Activated CD8-positive, alpha-beta memory T cell treated with anti-CD3 and anti-CD28 coated beads, Interleukin-2, amount 50 U/mL, for 24 hours (primary cell): ENCODE data around the gene ANKRD24.
"Not testable (repeated sequence)": the region's sequence is repeated elsewhere in the genome, so short reads cannot be mapped to it uniquely, and the experiment has no call there.

ENCODE experiments used
- DNase-seq: peaks from one replicate; pipeline ENCODE4 v3.0.0-alpha.2; 2020; ENCODE audit errors: extremely low read depth

Gene ANKRD24

GRCh38 chr19:4267901-4268815 lies 85.7 kb downstream of the ANKRD24 start:
- no peak for DNase-seq

DNA sequence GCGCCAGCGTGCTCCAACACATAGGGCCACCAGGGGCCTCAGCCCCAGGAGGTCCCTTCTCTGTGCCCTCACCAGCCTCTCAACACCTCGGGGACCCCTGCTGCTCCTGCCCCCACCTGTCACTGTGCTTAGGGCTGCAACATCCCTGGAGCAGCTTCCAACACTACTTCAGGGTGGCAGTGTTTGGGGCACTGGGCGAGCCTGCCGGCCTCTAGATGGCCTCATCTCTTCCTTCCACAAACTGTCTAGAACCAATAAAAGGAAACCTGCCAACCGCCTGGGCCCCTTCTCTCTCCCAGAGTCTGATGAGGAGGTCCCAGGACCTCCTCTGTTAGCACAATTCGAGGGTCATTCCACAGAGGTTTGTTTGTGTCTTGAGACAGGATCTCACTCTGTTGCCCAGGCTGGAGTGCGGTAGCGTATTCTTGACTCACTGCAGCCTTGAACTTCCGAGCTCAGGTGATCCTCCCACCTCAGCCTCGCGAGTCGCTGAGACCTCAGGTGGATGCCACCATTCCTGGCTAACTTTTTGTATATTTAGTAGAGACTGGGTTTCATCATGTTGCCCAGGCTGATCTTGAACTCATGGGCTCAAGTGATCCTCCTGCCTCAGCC lies 86.4 kb downstream of the ANKRD24 start:
- DNase-seq = no peak

- DNase-seq = no peak
These were observed 90.4 kb downstream of the ANKRD24 start for GRCh38 chr19:4272894-4273293.

- DNase-seq = not testable (repeated sequence)
These were observed 91.8 kb downstream of the ANKRD24 start for GRCh38 chr19:4274321-4274686.
